Right ventricle myocardium inferior (tissue), 1 donor: ENCODE data around the gene HDAC6. TPM values are rescaled to one million over a fixed set of nuclear protein-coding genes. Genes with fewer than 3 reads are reported as not detected.

ENCODE experiments used
- ATAC-seq: fragments of 200-7000 bp; cut with Tn5 transposase; one replicate; pipeline ENCODE4 v1.9.1; 2020; ENCODE audit warnings: mild to moderate bottlenecking, moderate library complexity
- DNase-seq: peaks from one replicate; pipeline ENCODE4 v3.0.0; 2021; ENCODE audit errors: missing footprints
- intact Hi-C: fragments of 100-400 bp; cut with DNase I; formaldehyde crosslinking; loops from one replicate; pipeline ENCODE4 v1.11.0; 2022
- long read RNA-seq: library from polyadenylated mRNA; unstranded; transcript quantifications from one replicate; pipeline ENCODE4 v2.0.0, GENCODE V29; 2021
- total RNA-seq: library from RNA; stranded (reverse); fragmentation: NEBNext Ultra II Directional; extraction: Animal tissue kit (Norgen Biotek cat#: 25700); gene quantifications from one replicate; pipeline ENCODE4 v1.2.1, GENCODE V29; 2021
- donor health status: DM: no; HTN: yes; CAD: no; lungs with severe emphysema.

HDAC6 gene
- 37.3 TPM for total RNA-seq
- long read RNA-seq, full-length matches to known transcripts = 11 of 32 reads
- long read RNA-seq, partial matches to known transcripts = 12 of 32 reads
- long read RNA-seq, other reads (novel, unspliced or antisense) = 9 of 32 reads

GRCh38 chrX:48801280-48802088, at the start of gene HDAC6:
Gene HDAC6, plus strand, starts transcription at chrX:48802067. Its CDS starts 626 bp downstream, at chrX:48802693.
- intact Hi-C loops = loop anchor here (2.0 to 5.0 kb wide), 4 partner anchors 65 to 381 kb away; partner anchors contain the start of genes OTUD5, PQBP1 and TIMM17B
- ATAC-seq (peak; percentile 97), DNase-seq (peak; percentile 98)

DNA sequence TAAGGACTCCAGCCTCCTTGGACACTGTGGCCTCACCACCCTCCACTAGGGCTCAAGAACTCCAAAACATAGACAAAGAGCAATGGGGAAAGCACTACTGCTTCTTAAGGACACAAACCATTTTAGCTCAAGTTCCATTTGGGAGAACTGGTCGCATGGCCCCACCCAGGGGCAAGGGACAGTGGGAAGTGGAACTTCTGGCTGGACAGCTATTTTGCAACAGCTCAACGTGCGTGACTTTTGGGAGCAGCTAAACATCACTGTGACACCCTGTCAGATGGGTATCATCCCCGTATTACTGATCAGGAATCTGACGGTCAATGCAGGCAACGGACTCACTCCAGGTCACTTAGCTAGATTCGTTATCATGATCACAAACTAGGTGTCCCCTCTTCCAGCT, 49.4 kb upstream of the HDAC6 start:
- ATAC-seq = no peak
- intact Hi-C loops = no loop called here

GRCh38 chrX:48753708-48754228, 48.1 kb upstream of the HDAC6 start:
- intact Hi-C loops = no loop called here
- DNase-seq = no peak
- ATAC-seq = no peak

More for the DNA sequence above, 49.4 kb upstream of the HDAC6 start:
- no peak for DNase-seq

GRCh38 chrX:48754238-48754637, 47.6 kb upstream of the HDAC6 start:
- DNase-seq (no peak), ATAC-seq (no peak)
- intact Hi-C loops = no loop called here

- no peak for ATAC-seq
- intact Hi-C loops = no loop called here
- DNase-seq = no peak
Observed at GRCh38 chrX:48761674-48762471, 40.0 kb upstream of the HDAC6 start, which contains the start of gene GLOD5. Gene GLOD5, plus strand, starts transcription at chrX:48761747. Its CDS starts 44 bp downstream, at chrX:48761791.

DNA sequence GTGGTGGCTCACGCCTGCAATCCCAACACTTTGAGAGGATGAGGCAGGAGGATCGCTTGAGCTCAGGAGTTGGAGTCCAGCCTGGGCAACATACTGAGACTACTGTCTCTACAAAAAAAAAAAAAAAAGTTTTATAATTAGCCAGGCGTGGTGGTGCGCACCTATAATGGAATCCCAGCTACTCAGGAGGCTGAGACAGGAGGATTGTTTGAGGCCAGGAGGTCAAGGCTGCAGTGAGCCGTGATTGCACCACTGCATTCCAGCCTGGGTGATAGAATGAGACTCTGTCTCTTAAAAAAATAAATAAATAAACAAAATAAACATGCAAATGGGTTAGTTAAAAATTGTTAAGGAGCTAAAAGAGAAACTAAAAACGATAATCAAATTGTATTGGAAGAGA, 32.6 kb upstream of the HDAC6 start:
- no peak for DNase-seq
- intact Hi-C loops = no loop called here
- ATAC-seq = no peak

- DNase-seq (no peak), ATAC-seq (no peak)
- intact Hi-C loops = no loop called here
Observed at GRCh38 chrX:48770296-48770695, 31.6 kb upstream of the HDAC6 start.

DNA sequence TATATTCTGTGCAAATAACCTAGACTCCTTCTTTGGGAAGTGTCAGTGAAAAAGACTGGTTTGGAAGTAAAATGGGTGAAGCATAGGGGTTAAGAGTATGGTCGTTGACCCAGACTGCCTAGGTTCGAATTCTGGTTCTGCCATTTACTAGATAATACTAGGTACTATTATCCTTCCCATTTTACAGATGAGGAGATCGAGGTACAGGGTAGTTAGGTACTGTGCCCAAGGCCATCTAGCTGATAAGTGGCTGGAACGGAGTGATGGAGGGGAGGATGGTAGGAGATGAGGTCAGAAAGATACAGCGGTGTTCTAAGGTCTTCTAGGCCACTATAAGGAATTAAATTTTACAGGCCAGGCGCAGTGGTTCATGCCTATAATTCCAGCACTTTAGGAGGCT, 29.3 kb upstream of the HDAC6 start:
- intact Hi-C loops = no loop called here
- no peak for ATAC-seq

GRCh38 chrX:48776818-48777439, 24.9 kb upstream of the HDAC6 start:
- DNase-seq = no peak
- intact Hi-C loops = no loop called here
- no peak for ATAC-seq

More for the DNA sequence above, 29.3 kb upstream of the HDAC6 start:
- DNase-seq = no peak

GRCh38 chrX:48779399-48779798, 22.5 kb upstream of the HDAC6 start:
- intact Hi-C loops = no loop called here
- no peak for ATAC-seq

DNA sequence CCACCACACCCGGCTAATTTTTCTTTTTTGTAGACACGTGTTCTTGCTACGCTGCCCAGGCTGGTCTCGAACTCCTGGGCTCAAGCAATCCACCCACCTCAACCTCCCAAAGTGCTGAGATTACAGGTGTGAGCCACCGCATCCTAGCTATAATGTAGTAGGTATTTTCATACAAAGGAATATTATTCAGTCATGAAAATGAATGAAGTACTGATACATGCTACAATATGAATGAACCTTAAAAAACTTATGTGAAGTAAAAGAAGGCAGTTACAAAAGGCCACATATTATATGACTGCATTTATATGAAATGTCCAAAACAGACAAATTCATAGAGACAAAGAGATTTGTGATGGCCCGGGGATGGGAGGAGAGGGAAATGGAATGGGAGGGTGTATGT, 20.2 kb upstream of the HDAC6 start:
- intact Hi-C loops = no loop called here
- DNase-seq = no peak
- no peak for ATAC-seq

More at GRCh38 chrX:48779399-48779798, 22.5 kb upstream of the HDAC6 start:
- no peak for DNase-seq

DNA sequence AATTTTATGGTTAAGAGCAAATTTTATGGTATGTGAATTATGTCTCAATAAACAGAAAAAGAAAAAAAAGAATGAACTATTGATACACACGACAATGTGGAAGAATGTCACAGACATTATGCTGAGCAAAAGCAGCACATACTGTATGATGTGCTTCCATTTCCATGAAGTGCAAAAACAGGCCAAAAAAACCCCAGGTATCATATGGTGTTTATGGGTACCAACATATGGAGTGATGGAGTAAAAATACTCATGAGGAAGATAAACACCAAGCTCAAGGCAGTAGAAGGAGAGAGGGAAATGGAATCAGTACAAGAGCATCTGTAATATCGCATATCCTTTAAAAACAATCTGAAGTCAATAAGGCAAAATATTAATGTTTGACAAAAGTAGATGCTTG, 19.7 kb upstream of the HDAC6 start:
- intact Hi-C loops = no loop called here
- no peak for ATAC-seq
- DNase-seq = no peak

- ATAC-seq (no peak), DNase-seq (no peak)
- intact Hi-C loops = no loop called here
Observed at GRCh38 chrX:48782795-48783194, 19.1 kb upstream of the HDAC6 start.

DNA sequence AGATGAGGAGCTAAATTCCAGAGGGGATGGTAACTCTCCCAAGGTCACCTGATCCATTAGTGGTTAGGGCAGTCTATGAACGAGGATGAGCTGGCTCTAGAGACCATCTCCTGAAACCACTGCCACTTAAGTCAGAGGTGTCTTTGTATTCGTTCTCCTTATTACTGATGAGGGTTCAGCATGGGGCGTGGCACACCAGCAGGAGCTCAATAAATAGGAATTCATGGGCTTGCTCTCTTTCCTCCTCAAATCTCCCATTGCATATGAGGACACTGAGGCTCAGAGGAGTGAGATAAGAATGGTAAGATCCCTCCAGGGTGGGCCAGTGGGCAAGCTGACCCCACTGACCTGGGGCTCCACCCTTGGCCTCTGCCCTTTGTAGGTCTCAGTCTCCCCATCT, 17.1 kb upstream of the HDAC6 start:
- DNase-seq = no peak
- intact Hi-C loops = no loop called here
- ATAC-seq = no peak

DNA sequence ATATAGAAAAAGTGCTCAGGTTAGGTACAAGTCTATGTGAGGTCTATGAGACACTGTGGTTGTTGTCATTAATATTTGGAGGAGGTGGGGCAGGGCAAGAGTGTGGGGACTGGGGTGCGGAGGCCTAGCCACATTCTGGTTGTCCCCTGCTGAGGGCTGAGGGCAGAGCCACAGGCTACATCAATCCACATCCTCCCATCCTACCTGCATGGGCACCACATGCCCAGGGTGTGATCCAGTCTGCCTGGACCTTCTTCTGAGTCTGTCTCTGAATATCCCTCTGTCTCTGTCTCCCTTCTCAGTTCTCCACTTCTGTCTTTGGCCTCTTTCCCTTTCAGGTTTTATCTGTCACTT, 16.7 kb upstream of the HDAC6 start:
- DNase-seq (no peak), ATAC-seq (no peak)
- intact Hi-C loops = no loop called here

DNA sequence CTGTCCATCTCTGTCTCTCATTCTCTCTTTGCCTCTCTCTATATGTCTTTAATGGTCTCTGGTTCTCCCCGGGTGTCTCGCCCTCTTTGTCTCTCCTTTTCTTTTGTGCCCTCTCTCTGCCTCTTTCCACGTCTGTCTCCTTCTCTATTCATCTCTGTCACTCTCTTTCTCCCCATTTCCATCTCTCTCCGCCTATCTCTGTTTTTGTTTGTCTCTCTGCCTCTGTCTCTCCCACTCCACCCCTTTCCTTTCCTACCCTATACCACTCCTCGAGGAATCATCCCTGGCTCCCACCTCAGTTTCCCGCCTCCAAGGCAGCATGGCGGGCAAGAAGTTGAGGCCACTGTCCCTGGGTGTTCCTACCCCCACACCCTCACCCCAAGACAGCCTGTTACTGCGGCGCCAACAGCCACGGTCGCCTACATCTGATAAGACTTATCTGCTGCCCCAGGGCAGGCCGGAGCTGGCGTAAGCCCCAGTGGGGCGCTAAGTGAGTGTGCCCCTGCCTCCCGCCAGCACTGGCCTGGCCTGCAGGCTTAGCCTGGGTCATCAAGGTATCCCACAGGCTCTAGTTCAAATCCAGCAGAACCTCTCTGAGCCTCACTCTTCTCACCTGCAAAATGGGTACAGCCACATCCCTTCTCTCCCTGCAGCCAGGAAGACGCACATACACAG, 16.2 kb upstream of the HDAC6 start:
- ATAC-seq (no peak), DNase-seq (no peak)
- intact Hi-C loops = no loop called here

- no peak for DNase-seq
- no peak for ATAC-seq
- intact Hi-C loops = no loop called here
Observed at GRCh38 chrX:48786341-48786800, 15.5 kb upstream of the HDAC6 start, which contains the start of gene GATA1. Gene GATA1, plus strand, starts transcription at chrX:48786590. Its CDS starts 4,520 bp downstream, at chrX:48791110.

DNA sequence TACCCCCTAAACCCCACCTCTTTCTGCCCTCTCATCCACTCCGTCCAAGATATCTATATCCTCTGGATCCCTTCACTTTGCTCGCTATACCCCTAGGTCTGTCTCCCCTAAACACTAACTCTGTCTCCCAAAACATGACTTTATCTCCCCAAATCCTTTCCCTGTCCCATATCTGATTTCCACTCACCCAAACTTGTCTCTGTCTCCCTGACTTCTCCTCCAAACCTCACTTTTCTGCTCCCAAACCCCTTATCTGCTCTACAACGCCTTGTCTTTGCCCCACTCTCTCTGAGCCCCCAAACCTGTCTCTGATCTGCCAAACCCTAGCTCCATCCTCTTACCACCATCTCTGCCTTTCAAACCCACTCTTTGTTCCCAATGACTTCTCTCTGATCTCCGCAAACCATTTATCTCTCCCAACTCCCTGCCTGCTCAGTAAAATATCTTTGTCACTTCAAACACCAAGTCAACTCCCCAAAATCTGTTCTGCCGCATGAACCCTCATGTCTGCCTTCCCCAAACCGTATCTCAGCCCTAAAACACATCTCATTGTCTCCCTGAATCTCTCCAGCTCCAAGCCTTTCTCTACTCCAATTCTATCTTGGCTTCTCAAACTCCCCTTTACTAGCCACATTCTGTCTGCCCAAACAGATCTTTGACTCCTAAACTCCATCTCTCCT, 14.9 kb upstream of the HDAC6 start:
- ATAC-seq (no peak), DNase-seq (no peak)
- intact Hi-C loops = no loop called here
